Ishikawa (cell line): Measurements from ENCODE around the gene EBLN2.

Experiments
- CEBPB ChIP-seq: IDR thresholded peaks from 2 replicates; pipeline ENCODE4 v1.6.1; 2012
- RAD21 ChIP-seq: IDR thresholded peaks from 2 replicates; pipeline ENCODE4 v1.6.1; 2012; ENCODE audit warnings: low read depth
- TEAD4 ChIP-seq: IDR thresholded peaks from 2 replicates; pipeline ENCODE4 v1.6.1; 2012
- YY1 ChIP-seq: IDR thresholded peaks from 2 replicates; pipeline ENCODE4 v1.6.1; 2012; ENCODE audit warnings: low read depth

DNA sequence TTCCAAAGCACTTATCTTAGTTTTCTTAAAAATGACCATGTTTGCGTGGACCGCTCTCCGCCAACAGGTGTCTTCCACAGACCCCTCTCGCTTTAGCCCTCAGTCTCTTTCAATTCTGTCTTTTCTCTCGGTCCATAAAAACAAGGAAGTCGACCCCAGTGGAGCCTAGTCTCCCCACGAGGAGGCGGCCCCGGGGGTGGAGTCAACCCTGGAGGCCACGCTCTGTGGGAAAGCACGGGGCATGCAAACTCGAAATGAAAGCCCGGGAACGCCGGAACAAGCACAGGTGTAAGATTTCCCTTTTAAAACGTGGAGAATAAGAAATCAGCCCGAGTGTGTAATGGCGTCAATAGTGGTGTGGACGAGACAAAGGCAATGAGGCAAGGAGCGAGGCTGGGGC, 49.1 kb downstream of the EBLN2 start:
- TF ChIP-seq CEBPB (no peak), TEAD4 (no peak), YY1 (no peak), RAD21 (no peak)
